HG02610 (cell line): ENCODE measurements around the gene CD300C.
"Not testable (repeated sequence)": the region's sequence is repeated elsewhere in the genome, so short reads cannot be mapped to it uniquely, and the experiment has no call there.

Experiments
- ATAC-seq: cut with Tn5 transposase; IDR thresholded peaks from one replicate; pipeline ENCODE4 v1.9.1; 2021; ENCODE audit warnings: mild to moderate bottlenecking, moderate library complexity; ENCODE audit not compliant: unreplicated experiment

Gene CD300C

DNA sequence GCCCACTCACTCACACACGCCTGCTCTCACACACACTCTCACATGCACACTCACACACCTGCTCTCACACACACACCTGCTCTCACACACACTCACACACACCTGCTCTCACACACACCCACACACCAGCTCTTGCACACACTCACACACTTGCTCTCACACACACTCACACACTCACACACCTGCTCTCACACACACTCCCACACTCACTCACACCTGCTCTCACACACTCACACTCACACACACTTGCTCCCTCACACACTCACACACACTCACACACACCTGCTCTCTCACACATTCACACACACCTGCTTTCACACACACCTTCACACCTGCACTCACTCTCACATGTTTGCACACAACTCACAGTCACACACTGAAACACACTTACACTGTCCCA lies 17.4 kb upstream of the CD300C start:
- no peak for ATAC-seq

DNA sequence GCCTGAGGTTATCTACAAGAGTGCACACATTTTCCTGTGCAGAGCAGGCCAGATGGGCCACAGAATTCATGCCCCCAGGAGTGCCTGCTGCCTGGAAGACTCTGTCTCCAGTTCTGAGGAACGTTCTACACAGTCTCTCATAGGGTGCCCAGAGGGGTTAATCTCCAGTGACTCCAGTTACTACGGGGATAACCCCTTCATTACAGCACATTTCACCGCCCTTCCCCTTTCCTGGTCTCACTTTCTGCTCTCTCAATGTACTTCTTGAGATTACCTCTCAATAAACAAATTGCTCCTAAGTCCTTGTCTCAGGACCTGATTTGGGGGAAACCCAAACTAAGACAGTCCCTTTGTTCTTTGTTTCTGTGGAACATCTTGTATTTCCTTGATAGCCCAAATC lies 15.7 kb upstream of the CD300C start:
- no peak for ATAC-seq

DNA sequence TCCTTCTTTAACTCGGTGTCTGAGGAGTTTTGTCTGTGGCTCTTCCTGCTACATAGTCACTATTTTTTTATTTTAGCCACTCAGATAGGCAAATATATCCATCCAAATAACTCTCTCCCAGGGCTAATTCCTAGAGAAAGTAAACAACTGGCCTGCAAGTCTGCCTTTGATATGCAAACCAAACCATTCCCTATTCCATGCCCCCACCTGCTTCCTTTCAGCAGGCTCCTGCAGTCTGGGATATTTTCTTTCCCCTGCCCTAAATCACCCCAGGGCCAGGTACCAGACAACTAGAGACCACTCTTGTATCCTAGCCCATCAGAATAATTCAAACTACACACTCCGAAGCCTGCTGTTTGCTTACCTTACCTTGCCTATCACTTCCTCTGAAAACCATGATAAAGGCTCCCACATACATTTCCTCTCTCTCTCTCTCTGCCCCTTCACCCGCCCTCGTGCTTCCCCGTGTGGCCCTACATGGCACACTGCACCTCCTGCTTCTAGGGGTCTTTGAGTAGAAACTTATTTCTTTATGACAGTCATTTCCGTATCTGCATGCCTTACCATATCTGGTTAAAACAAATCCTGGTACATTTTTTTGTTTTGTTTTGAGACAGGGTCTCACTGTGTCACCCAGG lies 13.1 kb upstream of the CD300C start:
- ATAC-seq: no peak

DNA sequence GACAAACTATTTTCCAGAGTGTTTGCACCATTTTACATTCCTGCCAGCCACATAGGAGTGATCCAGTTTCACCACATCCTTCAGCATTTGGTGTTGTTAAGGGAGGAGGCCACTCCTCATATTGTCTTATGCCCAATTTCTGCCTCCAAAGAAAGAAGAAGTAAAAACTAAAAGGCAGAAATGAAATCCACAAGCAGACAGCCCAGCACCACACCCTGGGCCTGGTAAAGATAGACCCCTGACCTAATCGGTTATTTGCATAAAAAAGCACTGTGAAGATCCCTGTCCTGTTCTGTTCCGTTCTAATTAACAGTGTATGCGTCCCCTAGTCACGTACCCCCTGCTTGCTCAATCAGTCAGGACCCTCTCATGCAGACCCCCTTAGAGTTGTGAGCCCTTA lies 12.5 kb upstream of the CD300C start:
- ATAC-seq: not testable (repeated sequence)

DNA sequence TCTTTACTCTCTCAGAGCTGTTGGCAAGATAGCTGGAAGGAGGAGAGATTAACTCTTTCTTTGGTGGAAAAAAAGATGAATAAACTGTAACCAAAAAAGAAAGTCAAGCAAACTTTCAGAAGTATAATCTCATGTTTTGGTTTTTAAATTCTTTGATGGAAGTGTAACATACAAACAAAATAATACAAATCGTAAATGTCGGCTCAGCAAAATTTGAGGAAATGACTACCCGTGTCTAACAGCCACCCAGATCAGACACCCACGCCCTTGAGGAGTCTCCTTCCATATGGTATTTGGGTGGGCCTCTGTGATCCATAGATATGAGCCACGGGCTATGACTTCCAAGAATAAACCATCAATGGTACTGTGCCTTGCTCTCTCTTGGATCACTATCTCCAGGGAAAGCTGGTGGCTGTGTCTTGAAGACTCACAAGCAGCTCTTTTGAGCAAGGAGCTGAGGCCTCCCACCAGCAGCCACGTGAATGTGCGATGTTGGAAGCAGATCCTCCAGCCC lies 9.6 kb upstream of the CD300C start:
- ATAC-seq: no peak

DNA sequence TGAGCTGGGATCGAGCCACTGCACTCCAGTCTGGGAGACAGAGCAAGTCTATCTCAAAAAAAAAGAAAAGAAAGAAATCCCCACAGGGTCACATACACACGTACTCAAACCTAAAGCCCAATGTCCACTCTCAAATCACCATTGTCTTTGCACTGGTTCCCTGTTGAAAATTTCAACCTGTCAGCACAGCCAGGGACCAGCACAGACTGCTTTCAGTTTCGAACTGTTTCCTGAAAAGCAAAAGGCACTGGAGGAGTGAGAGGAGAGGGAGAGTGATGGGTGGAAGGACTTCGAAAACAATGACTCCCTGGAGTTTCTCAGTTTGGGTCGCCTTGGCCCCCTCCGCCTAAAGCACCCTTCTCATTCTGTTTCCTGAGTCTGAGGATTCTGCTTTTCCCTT lies 9.0 kb upstream of the CD300C start:
- no peak for ATAC-seq

DNA sequence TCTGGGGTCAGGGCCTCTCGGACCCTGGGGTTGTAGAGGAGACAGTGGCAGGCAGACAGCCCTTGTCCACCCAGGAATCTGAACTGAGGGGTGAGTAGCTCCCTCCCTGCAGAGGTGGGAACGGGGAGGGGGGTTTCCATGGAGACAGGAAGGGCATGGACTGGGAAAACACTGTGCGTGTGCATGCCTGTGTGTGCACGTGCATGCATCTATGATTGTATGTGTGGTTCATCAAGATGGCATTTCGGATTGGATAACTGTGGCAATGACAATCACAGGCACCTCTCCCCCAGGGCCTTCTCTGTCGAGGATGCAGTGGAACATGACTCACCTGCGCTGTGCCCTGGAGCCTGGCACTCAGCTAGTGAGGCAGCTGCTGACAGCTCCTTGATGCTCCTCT lies 6.1 kb upstream of the CD300C start:
- no peak for ATAC-seq

DNA sequence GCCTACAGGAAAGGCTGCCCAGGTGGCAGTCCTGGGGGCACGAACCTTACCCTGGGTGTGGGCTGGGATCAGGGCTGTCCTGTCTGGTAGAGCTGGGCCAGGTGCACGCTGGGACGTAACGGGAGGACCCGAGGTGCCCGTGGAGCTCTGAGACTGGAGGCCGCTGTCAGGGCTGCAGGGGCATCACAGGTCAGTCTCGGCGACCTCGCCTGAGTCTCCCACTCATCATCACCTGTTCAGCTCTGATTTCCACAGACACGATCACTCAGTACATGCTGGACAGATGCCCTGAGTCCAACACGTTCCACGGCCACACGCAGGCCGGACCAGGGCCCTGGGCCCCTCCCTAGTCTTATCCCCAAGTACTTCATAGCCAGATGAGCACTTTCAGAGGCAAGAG lies 4.7 kb upstream of the CD300C start:
- no peak for ATAC-seq

DNA sequence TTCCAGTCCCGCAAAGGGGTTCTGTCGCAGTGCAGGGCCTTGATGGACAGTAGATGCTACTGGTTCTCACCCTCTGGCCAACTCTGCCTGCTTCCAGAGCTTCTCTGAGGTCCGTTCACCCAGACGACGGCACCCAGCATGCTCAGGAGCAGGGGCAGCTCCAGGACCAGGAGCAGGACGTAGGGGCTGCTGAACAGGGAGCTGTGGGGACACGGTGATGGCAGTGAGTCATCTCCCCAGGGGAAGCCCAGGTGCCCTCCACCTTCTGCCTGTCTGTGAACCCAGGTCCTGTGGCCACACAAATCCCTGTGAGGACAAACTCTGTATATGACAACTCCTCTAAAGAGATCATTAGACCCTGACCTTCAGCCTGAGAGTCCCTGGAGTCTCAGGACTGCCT lies 3.4 kb upstream of the CD300C start:
- ATAC-seq: no peak

DNA sequence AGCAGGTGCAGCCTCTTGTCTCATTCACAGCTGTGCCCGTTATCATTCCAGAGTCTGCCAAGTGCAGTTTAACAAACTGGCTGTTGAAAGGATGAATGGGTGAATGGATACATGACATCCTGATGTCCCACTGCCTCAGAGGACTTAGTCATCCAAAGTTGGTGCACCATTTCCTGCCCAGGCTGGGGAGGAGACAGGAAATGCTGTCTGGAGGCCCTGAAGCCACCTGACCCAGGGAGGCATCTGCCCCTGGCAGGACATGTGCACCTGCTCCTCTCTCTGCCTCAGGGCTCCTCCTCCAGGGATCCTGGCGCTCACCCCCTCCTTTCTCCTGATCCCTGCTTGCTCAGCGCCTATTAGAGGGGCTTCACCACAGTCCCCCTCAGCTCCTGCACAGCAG lies 1.8 kb upstream of the CD300C start:
- no peak for ATAC-seq

DNA sequence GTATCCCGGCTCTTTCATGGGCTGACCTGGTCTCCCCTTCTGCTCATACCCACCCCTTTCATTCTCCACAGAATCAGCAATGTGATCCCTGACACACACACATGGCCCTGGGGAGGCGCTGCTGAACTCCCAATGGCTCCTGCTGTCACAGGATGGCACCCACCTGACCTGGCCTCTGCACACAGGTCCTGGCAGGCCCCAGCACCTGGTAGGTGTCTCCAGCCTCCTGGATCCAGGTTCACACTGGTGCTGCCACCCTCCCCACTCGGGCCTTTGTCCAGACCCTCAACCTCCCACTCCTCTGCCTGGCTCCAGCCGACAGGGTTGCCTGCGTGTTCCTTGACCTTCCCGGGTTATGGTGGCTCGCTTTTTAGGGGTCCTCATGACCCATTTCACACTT lies 1.3 kb upstream of the CD300C start:
- ATAC-seq: no peak

DNA sequence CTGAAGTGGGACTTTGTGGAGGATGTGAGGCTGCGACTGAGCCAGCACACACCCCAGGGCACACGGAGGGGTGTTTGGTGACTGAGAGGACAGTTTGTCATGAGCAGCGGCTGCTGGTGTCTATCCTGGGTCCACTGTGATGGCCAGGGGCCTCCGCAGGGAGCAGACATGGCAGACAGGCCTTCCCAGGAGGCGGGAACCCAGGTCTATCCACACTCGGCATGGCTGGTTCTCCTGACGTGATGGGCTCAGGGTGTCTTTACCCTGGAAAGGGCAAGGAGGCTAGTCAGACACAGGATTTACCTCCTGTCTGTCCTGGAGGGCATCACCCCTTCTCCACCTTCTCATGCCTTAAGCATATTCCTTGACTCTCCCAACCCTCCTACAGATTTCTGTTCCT lies 671 bp upstream of the CD300C start:
- no peak for ATAC-seq

DNA sequence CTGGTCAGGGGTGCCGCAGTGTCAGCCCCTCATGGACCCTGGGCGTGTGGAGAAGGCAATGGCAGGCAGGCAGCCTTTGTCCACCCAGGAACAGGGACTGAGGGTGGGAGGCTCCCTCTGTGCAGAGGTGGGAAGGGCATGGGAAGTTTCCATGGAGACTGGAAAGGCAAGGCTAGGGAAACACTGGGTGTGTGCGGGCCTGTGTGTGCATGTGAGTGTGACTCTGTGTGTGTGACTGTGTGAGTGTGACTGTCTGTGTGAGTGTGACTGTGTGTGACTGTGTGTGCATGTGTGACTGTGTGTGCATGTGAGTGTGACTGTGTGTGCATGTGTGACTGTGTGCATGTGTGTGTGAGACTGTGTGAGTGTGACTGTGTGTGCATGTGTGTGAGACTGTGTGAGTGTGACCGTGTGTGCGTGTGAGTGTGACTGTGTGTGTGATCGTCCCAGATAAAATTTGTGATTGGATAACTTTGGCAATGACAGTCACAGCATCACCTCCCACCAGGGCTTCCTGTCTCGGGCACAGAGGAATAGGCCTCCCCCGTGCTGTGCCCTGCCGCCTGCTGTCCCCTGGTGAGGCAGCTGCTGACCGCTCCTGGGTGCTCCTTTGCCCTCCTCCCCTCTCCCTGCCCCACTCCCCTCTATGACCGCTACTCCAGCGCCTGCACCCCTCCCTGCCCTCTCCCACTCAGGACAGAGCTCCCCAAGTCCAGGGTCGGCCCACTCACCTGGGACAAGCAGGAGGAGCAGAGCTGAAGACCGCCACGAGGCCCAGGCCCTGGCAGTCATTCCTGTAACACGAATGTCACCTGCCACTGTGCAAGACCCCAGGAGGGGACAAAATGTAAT lies 698 bp downstream of the CD300C start:
- ATAC-seq: no peak

DNA sequence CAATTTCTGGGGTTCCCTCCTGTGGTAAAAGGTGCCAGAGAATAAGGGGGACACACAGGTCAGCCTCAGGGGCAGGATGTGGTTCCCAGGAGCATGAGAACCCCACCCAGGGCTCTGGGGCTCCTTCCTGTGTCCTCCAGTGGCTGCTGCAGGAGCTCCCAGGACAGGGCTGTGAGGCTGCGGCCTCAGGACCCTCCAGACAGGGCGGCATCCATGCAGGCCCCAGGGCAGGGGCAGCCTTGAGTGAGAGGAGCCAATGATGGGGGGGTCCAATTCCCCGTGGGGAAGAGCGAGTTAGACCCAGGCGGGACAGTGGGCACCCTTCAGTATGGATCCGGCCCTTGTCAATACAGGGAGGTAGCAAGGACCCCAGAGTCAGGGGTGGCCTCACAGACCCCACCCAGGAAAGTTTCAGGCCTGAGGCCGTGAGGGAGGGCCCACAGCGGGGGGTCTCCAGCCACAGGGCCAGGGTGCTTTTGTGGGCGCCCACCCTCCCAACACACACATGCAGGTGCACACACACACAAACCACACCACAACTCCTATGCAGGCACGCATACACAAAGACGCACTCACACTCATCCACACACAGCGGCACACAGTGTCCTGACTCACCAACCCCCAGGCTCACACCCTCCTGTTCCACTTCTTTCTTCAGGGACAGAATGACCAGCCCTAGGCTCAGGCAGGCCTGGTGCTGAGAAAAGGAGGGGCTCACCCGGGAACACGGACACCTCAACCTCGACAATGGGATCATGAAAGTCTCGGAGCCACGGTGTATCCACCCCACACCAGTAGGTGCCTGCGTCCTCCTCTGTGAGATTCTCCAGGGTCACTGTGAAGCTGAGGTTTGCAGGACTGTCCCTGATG lies 1.8 kb downstream of the CD300C start:
- ATAC-seq: no peak

DNA sequence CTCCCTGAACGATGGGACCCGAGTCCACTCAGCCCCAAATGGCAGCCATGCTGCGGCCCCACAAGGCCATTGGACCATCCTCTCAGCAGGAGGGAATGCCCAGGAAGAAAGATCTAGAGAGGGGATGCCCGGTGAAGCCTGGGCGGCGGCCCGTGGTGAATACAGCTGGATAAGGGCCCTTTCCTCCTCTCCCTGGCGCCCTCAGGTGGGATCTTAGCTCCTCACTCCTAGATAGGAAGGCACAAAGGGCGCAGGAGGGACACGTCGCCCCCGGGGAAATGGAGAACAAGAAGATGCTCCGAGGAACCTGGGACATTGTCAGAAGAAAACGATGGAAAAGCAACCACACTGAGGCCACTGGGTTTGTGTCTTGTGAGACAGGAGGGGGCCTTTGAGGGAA lies 2.5 kb downstream of the CD300C start:
- ATAC-seq: no peak

DNA sequence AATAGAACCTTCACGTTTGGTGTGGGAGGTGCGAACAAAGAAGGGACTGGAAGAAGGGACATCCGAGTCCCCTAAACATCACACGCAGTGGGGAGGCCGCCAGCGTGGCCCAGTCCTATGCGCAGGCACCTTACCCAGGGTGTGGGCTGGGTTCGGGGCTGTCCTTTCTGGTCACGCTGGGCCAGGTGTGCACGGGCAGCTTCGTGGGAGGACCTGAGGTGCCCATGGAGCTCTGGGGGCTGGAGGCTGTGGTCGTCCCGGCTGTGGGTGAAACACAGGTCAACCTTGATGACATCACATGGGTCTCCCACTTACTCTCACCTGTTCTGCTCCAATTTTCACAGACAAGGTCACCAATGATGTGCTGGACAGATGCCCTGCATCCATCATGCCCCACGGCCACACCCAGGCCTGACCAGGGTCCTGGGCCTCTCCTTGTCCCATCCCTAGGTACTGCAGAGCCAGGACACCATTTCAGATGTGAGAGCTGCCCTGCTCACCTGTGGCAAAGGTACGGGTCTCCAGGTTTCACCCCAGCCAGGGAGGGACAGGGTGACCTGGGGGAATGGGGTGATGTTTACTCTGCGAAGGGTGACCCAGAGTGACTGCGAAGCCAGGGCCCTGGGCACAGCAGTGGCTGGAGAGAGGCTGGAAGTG lies 3.1 kb downstream of the CD300C start:
- ATAC-seq: no peak

DNA sequence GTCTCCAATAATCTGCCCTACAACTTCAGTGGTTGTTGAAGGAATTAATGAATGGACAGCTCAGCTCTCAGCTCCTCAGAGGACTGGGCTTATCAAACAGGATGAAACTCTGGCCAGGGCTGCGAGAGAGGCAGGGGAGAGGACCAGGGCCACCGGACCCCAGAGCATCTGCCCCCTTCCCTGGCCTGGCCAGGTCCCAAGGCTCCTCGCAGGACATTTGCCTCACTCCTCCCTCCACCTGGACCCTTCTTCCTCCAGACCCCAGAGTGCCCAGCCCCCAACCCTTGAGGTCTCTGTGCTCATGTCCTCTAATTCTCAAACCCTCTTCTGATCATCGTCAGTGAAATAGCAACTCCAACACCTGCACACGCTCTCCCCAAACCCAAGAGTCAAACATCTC lies 3.7 kb downstream of the CD300C start:
- no peak for ATAC-seq

DNA sequence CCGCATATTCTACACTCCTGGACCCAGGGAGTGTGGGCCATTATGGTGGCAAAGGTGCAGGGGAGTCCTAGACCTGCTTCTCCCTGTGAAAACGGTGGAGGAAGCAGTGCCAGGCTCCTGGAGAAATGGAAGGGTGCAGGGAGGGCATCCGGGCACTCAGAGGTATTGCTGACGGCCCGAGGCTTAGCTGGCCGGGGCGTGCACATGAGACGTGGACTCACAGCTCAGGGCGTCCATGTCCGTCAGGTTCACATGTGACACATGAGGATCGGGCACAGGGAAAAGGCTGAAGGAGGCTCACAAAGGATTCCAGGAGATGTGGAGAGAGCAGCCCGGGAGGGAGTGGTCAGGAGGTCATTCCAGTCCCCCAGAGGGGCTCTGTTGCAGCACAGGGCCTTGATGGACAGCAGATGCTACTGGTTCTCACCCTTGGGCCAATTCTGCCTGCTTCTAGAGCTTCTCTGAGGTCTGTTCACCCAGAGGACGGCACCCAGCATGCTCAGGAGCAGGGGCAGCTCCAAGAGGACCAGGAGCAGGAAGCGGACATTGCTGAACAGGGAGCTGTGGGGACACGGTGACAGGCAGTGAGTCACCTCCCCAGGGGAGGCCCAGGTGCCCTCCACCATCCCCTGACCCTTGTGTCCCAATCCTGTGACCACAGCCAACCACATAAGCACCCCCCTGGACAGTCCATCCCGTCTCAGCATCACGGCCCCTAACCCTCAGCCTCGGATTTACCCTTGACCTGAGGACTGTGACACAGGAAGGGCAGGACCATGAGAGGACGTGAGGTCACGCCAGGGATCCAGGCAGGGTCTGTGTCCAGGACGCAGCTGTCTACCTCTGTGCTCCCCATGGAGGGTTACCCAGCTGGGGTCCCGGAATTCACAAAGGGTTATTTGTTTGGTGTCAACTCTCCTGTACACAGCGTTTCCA lies 4.5 kb downstream of the CD300C start:
- ATAC-seq: no peak

DNA sequence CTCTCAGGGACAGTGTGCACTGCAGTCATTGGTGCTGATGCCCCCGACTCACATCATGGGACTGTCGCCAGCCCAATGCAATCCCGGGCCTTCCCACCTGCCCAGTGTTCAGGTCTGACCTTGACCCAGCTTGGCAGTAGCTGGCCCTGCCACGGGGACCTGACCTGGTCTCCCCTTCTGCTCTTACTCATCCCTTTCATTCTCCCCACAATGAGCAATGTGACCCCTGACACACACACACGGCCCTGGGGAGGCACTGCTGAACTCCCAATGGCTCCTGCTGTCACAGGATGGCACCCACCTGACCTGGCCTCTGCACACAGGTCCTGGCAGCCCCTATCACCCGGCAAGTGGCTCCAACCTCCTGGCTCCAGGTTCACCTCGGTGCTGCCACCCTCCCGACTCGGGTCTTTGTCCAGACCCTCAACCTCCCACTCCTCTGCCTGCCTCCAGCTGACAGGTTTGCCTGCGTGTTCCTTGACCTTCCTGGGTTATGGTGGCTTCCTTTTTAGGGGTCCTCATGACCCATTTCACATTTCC lies 6.6 kb downstream of the CD300C start:
- no peak for ATAC-seq

DNA sequence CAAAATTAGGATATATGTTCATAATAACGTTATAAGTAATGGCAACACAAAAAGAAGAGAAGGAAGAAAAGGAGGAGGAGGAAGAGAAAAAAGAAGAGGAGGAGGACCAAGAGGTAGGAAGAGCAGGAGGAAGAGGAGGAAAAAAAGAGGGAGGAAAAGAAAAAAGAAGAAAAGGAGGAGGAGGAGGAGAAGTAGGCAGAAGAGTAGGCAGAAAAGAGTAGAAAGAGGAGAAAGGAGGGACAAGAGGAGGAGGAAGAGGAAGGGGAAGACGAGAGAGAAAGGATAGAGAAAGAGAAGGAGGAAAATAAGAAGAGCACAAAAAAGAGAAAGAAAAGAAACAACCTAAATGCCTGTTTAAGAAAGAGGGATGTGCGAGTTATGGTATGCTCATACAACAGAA lies 9.0 kb downstream of the CD300C start:
- ATAC-seq: no peak
